K562 (cell line): ENCODE data around the gene GBP6. TPM values are rescaled to one million over a fixed set of nuclear protein-coding genes. Genes with fewer than 3 reads are reported as not detected.
"Not testable (repeated sequence)": the region's sequence is repeated elsewhere in the genome, so short reads cannot be mapped to it uniquely, and the experiment has no call there.

Experiments
- ATAC-seq: fragments of 200-7000 bp; cut with Tn5 transposase; 3 replicates; pipeline ENCODE4 v1.9.1; 2020; ENCODE audit warnings: moderate library complexity
- BruUV-seq: library from RNA; stranded (reverse); fragments of 400-500 nt; replicated peaks from 2 replicates; lab custom pipeline; 2021; lab: Mats Ljungman, UMichigan
- CTCF ChIA-PET: fragments of 300-600 bp; formaldehyde crosslinking; extraction: SDS; loops from one replicate; lab custom pipeline; 2021; ENCODE audit warnings: low intra/inter-chr PET ratio; lab: Yijun Ruan, JAX
- POLR2A ChIA-PET: fragments of 300-600, 350-650 bp; sonication (Branson Sonifier 250); formaldehyde crosslinking; extraction: SDS; loops from one replicate; lab custom pipeline; 2021; ENCODE audit warnings: antibody characterized with exemption, inconsistent platforms; lab: Yijun Ruan, JAX
- DNase-seq, 4 experiments: peaks; one replicate each; pipeline versions ENCODE4 v3.0.0 to v3.0.0-alpha.2; 2011 to 2018; ENCODE audit warnings: low spot score in 3 of 4, mixed read lengths in 3 of 4; ENCODE audit errors: extremely low read depth in 1 of 4
- FAIRE-seq: peaks from 2 replicates; lab custom pipeline; 2011; peaks lifted over from hg19 to GRCh38; lab: Jason Lieb, UNC
- H2AFZ ChIP-seq: 2 replicates; pipeline ENCODE4 v1.6.0; 2011; ENCODE audit warnings: low read depth, low read length, control low read depth, inconsistent platforms
- H3K27ac ChIP-seq: fragments of 200-600 bp; 3 replicates; pipeline ENCODE4 v1.8.0; 2011; ENCODE audit warnings: low read depth, mild to moderate bottlenecking, control low read depth, inconsistent platforms, low read length, moderate library complexity, mixed read lengths; ENCODE audit errors: extremely low read depth
- H3K27me3 ChIP-seq, 2 experiments: fragments of 300-600 bp in 1 of 2; 2 replicates in 1 of 2; 3 replicates in 1 of 2; pipeline versions ENCODE4 v1.6.0 to v1.8.0; 2011; ENCODE audit warnings: inconsistent platforms in 2 of 2, low read length in 2 of 2, mild to moderate bottlenecking in 1 of 2, mixed read lengths in 1 of 2, moderate library complexity in 1 of 2; ENCODE audit not compliant: control insufficient read depth in 2 of 2, insufficient read depth in 2 of 2
- H3K36me3 ChIP-seq: fragments of 300-600 bp; 3 replicates; pipeline ENCODE4 v1.8.0; 2011; ENCODE audit warnings: mild to moderate bottlenecking, low read length, inconsistent platforms; ENCODE audit not compliant: control insufficient read depth, insufficient read depth
- H3K4me1 ChIP-seq, 2 experiments: fragments of 200-600 bp in 1 of 2; replicated peaks in 1 of 2; 2 replicates in 1 of 2; 3 replicates in 1 of 2; pipeline versions ENCODE4 v1.5.1 to v1.8.0; 2011; ENCODE audit warnings: inconsistent platforms in 2 of 2, low read length in 2 of 2, mild to moderate bottlenecking in 1 of 2, mixed read lengths in 1 of 2, moderate library complexity in 1 of 2; ENCODE audit not compliant: control insufficient read depth in 2 of 2, insufficient read depth in 2 of 2
- H3K4me2 ChIP-seq: 2 replicates; pipeline ENCODE4 v1.6.1; 2011; ENCODE audit warnings: low read length, control low read depth, inconsistent platforms, mixed read lengths; ENCODE audit not compliant: insufficient read depth
- H3K4me3 ChIP-seq: fragments of 200-600 bp; sonication (generic), shearing (Covaris generic); 2 replicates; pipeline ENCODE4 v1.5.1; 2016; ENCODE audit warnings: control low read depth, inconsistent platforms
- H3K79me2 ChIP-seq: fragments of 200-600 bp; 3 replicates; pipeline ENCODE4 v1.8.0; 2011; ENCODE audit warnings: low read length, inconsistent platforms; ENCODE audit not compliant: control insufficient read depth, insufficient read depth
- H3K9ac ChIP-seq, 2 experiments: 2 replicates each; pipeline versions ENCODE4 v1.6.0 to v1.6.1; 2011; ENCODE audit warnings: low read depth in 2 of 2, low read length in 2 of 2, control low read depth in 1 of 2, inconsistent platforms in 1 of 2, mild to moderate bottlenecking in 1 of 2, mixed read lengths in 1 of 2; ENCODE audit not compliant: insufficient read depth in 1 of 2
- H3K9me1 ChIP-seq: one replicate; pipeline ENCODE4 v1.6.0; 2011; ENCODE audit warnings: inconsistent platforms, mild to moderate bottlenecking, low read length, moderate library complexity; ENCODE audit not compliant: control insufficient read depth, insufficient read depth
- H3K9me3 ChIP-seq: replicated peaks from 2 replicates; pipeline ENCODE4 v1.5.1; 2011; ENCODE audit warnings: low read depth, low read length, inconsistent platforms; ENCODE audit not compliant: control insufficient read depth, insufficient read depth
- H4K20me1 ChIP-seq: replicated peaks from 2 replicates; pipeline ENCODE4 v1.6.1; 2011; ENCODE audit warnings: low read length, inconsistent platforms, mixed read lengths; ENCODE audit not compliant: control insufficient read depth, insufficient read depth
- CEBPZ ChIP-seq: fragments of 150-350 bp; IDR thresholded peaks from 2 replicates; pipeline ENCODE4 v1.6.1; 2014; ENCODE audit warnings: low read depth, mild to moderate bottlenecking, low read length, borderline replicate concordance
- E4F1 ChIP-seq: fragments of 250-450 bp; sonication (Bioruptor Pico); IDR thresholded peaks from 2 replicates; pipeline ENCODE4 v1.5.0; 2021; ENCODE audit warnings: mild to moderate bottlenecking, borderline replicate concordance
- FOXA3 ChIP-seq, 2 experiments: fragments of 450-650 bp in 1 of 2; sonication (generic) in 1 of 2; formaldehyde crosslinking; IDR thresholded peaks in 1 of 2; conservative IDR thresholded peaks in 1 of 2; 2 replicates each; pipeline versions ENCODE4 v1.4.0 to v1.8.0; 2020 to 2022; ENCODE audit warnings: mild to moderate bottlenecking in 2 of 2, missing genetic modification reagents in 1 of 2
- NR1H2 ChIP-seq: sonication (generic); formaldehyde crosslinking; IDR thresholded peaks from 2 replicates; pipeline ENCODE4 v1.4.0; 2020; ENCODE audit warnings: mild to moderate bottlenecking, missing genetic modification reagents
- NR4A1 ChIP-seq, 2 experiments: fragments of 250-450 bp in 1 of 2; fragments of 450-650 bp in 1 of 2; sonication (Bioruptor Pico) in 1 of 2; IDR thresholded peaks; 2 replicates each; pipeline versions ENCODE4 v1.4.0 to v1.6.1; 2016 to 2020; ENCODE audit warnings: mild to moderate bottlenecking in 2 of 2, missing compliant biosample characterization in 1 of 2, missing genetic modification characterization in 1 of 2, moderate library complexity in 1 of 2
- PKNOX1 ChIP-seq: fragments of 450-650 bp; IDR thresholded peaks from 2 replicates; pipeline ENCODE4 v1.6.1; 2016
- PRMT5 ChIP-seq: sonication (generic); formaldehyde crosslinking; IDR thresholded peaks from 2 replicates; pipeline ENCODE4 v1.5.0; 2020; ENCODE audit warnings: missing genetic modification reagents
- RFX7 ChIP-seq: fragments of 250-450 bp; sonication (Bioruptor Pico); IDR thresholded peaks from 2 replicates; pipeline ENCODE4 v1.5.1; 2021; ENCODE audit warnings: mild to moderate bottlenecking
- in situ Hi-C: fragments of 300-500 bp; cut with MboI; formaldehyde crosslinking; loops from 4 replicates; pipeline ENCODE4 v1.15.0; 2018; ENCODE audit warnings: inconsistent platforms, mixed read lengths
- intact Hi-C: fragments of 100-400 bp; cut with micrococcal nuclease; formaldehyde crosslinking; loops from 2 replicates; pipeline ENCODE4 v1.14.2; 2022
- polyA plus RNA-seq, 8 experiments: library from polyadenylated mRNA; depleted of rRNA in 4 of 8; stranded (reverse) in 5 of 8; unstranded in 3 of 8; fragments of >200 nt; fragmentation: Nextera tagmentation in 2 of 8; fragmentation: Illumina TruSeq in 1 of 8; extraction: Ambion mirVana in 2 of 8; extraction: Trizol in 1 of 8; gene quantifications; 2 replicates each; pipeline versions ENCODE4 v1.2.1 to v1.2.3, GENCODE V29; 2011 to 2014; ENCODE audit warnings: inconsistent platforms in 1 of 8, missing spikeins in 1 of 8
- total RNA-seq, 7 experiments: library from RNA; depleted of rRNA in 6 of 7; stranded (reverse); fragments of >200 nt in 6 of 7; fragmentation: Illumina TruSeq in 2 of 7; extraction: Trizol in 2 of 7; gene quantifications; 2 replicates each; pipeline versions ENCODE4 v1.2.1 to v1.2.3, GENCODE V29; 2011 to 2021; ENCODE audit warnings: low replicate concordance in 1 of 7

GBP6 gene
- total and polyA plus RNA-seq, 9 of the 15 experiments (the other 6 are each of a cell fraction or from before 2014, with no cell fraction given): not detected

GRCh38 chr1:89339039-89339438, 24.8 kb upstream of the GBP6 start (continued):
- TF ChIP-seq CEBPZ (no peak), FOXA3 (CRISPR knock-in tag; conservative IDR thresholded peaks at IDR 0.05 in 1 of 2, IDR thresholded peaks at IDR 0.05 in 1 of 2) (no peak), RFX7 (CRISPR knock-in tag) (no peak), PRMT5 (no peak), PKNOX1 (no peak), E4F1 (CRISPR knock-in tag) (no peak), NR1H2 (CRISPR knock-in tag) (no peak), NR4A1 (CRISPR knock-in tag; IDR thresholded peaks at IDR 0.05) (no peak), NR4A1 (tag; IDR thresholded peaks at IDR 0.05) (no peak)

GRCh38 chr1:89345479-89345878, 18.4 kb upstream of the GBP6 start:
- H3K4me2 ChIP-seq, H3K79me2 ChIP-seq, H4K20me1 ChIP-seq, H3K9me3 ChIP-seq, CTCF ChIA-PET, DNase-seq, FAIRE-seq, H3K4me3 ChIP-seq, intact Hi-C loops, H3K27ac ChIP-seq, in situ Hi-C loops, H3K27me3 ChIP-seq, H3K9ac ChIP-seq, ATAC-seq, BruUV-seq, POLR2A ChIA-PET, H3K4me1 ChIP-seq, H2AFZ ChIP-seq, H3K9me1 ChIP-seq, H3K36me3 ChIP-seq: not testable (repeated sequence)
